Stimulated activated CD4-positive, alpha-beta T cell treated with anti-CD3 and anti-CD28 coated beads, Interleukin-1b, Interleukin-23, amount 100 ng/mL, for 1 hour (primary cell): ENCODE results near the gene TMC7.

Experiments
- DNase-seq, 2 donors: peaks; one replicate each; pipeline ENCODE4 v3.0.0-alpha.2; 2020; ENCODE audit warnings: low read depth in 2 of 2

TMC7 gene

DNA sequence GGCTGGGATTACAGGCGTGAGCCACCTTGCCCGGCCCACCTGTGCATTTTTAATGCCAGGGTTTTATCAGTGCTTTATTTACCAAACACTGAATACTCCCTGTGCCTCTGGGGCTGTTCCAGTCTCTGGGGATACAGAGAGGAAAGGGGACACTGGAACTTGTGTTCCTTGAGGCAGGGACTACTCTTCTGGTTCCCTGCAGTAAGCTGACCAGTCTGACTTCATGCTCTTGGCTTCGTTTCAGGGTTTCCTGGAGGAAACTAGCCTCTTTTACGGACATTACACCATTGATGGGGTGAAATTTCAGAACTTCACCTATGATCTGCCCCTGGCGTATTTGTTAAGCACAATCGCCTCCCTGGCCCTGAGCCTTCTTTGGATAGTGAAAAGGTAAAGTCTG is 46.2 kb downstream of the TMC7 start:
- no peak for DNase-seq

DNA sequence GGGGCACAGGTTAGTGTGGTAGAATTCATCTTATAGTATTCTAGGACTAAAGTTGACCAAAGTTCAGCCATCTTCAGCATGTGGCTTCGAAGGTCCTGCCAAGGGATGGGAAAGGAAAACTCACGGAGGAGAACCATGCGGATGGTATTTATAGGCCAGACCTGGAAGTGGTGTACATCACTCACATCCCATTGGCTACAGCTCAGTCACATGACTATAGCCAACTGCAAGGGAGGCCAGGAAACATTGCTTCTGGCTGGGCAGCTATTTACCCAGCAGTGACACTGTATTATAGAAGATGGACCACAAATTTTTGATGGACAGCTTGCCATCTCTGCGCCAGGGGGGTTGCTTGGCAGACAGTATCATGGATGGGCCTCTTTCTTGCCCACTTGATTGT is 48.0 kb downstream of the TMC7 start:
- DNase-seq, result no peak

DNA sequence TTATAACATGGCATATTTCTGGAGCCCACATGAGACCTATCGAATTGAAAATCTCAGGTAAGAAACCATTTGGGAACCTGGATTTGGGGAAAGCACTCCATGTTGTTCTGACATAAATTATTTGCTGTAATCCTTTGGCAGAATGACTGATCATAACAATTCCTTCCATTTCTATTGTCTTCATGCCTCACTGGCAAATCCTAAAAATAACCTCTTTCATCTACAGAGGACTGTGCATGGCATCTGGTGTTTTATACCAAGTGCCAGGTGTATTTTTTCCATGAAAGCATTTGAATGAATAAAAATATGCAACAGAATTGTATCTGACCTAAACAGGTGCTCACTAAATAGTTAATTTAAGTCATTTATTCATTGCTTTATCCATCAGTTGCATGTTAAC is 50.0 kb downstream of the TMC7 start:
- no peak for DNase-seq

DNA sequence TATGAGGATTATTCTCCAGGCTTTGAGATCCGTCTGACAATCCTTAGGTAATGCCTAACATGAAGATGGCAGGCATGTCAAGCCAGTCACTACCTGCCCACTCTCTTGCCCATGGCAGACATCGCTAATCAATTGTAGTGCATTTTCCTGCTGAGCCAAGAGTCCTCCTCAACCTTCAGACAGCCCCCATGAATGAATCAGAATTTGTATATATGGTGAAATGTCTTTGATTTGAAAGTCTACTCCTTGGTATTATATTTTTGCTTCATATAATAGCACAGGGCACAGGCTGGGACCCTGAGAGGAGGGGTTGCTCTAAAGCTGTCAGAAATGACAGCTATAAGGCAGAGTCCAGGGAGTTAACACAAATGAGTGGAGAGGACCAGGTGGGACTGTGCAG is 56.7 kb downstream of the TMC7 start:
- no peak for DNase-seq

DNA sequence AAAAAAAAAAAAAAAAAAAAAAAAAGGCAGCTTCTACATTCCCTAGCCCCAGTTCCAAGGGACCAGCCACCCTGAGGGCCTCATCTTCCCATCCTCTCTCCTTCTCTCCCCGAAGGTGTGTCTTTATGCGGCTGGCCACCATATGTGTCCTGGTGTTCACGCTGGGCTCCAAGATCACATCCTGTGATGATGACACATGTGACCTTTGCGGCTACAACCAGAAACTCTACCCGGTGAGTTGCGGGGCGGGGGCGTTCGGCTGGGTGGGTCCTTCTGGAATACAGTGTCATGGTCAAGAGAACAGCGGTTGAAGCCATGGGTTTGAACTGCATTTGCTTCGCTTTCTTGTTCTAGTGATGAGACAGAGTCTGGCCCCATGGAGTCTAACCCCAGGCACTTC is 61.0 kb downstream of the TMC7 start:
- DNase-seq, result no peak

DNA sequence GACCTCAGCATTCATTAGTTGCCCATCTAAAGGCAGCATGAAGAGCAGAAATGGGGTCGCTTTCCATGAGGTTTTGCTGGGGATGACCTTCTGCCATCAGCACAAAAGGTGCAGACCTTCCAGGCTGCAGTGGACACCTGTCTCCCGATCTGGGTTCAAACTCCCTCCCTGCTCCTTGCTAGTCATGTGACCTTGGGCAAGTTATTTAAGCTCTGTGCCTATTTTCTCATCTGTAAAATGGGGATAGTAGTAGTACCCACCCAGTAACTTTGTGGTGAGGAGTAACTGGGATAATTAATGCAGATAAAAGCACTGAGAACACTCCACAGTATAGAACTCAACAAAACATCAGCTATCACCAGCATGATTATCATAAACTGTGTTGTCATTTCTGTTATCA is 62.3 kb downstream of the TMC7 start:
- DNase-seq, result no peak

DNA sequence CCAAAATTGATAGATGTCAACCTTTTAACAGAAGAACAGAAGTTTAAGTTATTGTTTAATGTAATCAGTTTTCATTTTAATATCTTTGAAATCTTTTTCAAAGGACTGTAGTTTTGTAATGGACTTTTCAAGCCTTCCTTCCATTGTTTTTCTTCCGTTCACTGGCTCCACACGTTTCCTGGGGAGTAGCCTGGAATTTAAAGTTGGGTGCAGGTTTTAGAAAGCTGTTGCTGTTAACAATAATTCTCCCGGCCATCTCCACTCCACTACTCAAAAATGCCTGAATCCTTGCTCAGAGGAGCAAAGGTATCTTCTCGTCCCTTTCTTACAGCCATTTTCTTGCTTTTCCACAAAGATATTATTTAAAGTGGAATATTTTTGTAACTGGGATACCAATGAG is 79.0 kb downstream of the TMC7 start:
- no peak for DNase-seq

DNA sequence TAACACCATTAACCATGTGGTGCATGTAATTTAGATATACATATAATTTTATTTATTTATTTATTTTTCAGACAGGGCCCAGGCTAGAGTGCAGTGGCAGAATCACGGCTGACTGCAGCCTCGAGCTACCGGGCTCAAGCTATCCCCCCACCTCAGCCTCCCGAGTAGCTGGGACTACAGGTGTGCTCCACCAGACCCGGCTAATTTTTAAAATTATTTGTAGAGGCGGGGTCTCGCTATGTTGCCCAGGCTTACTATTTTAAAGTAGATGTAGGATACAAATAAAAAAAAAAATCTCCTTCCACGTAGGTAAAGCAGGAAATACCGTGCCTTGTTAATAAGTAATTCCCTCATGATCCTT is 83.2 kb downstream of the TMC7 start:
- DNase-seq, result no peak

DNA sequence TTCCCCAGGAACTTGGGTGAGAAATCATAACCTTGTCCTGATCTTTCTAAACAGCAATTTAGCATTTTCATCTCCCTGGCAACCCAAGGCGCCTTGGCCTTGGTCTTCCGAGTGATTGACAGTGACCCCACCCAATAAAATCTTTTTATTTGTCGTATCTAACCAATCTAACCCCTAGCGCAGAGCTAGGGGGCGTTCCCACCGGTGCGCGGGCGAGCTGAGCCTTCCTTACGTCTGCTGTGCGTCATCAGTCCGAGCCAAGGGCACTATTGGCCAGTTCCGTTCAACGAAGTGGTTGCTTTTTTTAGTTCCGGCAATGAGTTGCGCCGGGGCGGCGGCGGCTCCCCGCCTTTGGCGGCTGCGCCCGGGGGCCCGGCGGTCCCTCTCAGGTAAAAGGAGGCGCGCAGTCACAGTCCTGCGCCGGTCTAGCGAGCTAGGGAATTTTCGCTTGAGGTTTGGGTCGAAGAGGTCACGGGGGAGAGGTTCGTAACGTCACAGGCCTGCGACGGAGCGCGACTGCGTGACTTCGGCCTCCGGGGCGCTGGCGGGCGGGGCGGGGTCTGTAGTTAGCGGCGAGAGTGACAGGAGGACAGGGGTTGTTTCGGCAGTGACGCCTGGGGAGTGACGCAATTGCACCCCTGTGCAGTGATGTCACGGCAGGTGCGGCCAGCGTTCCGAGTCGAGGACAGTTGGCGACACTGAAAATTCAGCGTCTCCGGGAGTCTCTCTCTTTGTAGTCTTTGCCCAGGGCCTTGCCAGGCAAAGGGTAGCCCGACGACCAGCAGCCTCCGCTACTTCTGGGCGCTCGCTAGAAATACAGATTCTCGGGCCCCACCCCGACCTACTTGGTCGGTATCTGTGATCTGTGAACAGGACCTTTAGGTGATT is 83.9 kb downstream of the TMC7 start, which contains the start of gene COQ7:
Gene COQ7 (plus strand): TSS at position 266 of the 888 bp plus-strand sequence. CDS start 51 bp downstream, at position 317.
- DNase-seq, result peak; percentile 92 to 95

DNA sequence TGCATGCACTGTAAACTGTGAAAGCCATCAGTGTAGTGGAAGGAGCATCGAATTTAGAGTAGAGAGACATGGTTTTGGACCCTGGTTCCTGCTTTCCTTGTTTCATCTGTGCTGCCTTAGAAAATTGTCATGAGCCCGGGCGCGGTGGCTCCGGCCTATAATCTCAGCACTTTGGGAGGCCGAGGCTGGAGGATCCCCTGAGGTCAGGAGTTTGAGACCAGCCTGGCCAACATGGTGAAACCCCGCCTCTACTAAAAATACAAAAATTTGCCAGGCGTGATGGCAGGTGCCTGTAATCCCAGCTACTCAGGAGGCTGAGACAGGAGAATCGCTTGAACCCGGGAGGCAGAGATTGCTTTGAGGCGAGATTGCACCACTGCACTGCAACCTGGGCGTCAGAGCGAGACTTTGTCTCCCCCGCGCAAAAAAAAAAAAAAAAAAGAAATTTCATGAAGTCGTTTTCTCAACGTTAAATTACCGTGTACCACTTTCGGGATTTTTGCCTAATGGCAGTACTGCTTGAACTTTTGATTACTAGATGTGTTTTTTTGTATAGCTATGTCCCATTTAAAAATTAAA is 84.6 kb downstream of the TMC7 start:
- DNase-seq, result no peak

DNA sequence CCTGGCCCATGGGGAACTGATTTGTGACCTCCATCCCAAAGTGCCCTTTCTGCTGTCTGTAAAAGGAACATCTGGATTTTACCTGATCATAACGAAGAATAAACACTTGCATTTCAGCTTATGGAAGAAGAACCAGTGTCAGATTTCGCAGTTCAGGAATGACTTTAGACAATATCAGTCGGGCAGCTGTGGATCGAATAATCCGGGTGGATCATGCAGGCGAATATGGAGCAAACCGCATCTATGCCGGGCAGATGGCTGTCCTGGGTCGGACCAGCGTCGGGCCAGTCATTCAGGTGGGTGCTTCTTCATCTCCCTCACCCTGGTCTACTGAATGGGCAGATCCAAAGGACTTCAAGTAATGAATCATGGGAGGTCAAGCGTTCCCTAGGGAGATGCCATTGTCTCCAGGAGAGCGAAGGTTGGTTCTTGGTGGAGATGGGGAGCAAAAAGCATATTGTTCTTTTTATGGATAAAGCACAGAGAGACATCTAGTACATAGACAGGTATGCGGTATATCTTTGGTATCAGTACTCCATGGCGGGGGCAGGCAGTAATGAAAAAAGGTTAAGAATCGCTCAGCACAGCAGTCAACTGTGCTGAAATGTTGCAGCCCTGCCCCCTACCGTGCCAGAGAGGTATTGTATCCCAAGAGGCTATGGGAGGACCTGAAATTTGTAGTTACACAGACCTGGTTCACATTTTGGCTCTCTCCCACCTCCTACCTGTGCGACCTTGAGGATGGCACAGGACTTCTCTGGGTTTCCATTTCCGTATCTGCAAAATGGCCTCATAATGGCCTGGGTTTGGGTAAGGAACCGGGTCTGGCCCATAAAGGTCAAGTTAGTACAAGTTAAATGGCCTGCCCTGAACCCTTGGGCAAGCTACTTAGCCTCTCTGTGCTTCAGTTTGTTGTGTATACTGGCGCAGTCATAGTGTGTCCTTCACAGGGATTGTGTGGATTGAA is 88.4 kb downstream of the TMC7 start:
- peak; percentile 3 to 27 for DNase-seq

DNA sequence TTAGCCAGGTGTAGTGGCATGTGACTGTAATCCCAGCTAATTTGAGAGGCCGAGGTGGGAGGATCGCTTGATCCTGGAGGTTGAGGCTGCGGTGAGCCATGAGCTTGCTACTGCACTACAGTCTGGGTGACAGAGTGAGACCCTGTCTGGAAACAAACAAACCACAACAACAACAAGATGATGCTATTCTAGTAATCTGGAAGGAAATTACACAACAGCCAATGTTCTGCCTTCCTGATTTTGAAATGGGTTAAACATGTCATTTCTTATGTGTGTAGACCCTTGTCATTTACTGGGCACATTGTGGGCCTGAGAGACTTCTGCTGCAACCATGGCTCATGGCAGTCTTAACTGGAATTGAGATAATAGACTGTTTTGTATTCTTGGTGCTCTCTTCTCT is 89.6 kb downstream of the TMC7 start:
- DNase-seq, result no peak

DNA sequence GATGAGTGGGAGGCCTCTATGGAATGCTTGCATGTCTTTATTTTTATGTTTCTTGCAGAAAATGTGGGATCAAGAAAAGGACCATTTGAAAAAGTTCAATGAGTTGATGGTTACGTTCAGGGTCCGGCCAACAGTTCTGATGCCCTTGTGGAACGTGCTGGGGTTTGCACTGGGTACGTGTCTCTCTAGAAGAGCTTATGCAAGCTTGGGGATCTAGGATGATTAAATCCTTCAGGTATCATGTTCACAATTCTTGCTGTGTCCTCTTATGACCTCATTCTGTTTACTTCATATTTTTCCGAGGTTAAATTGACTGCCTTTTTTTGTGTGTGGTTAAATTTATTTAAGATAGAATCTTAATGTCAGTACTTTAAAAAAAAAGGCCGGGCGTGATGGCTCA is 90.1 kb downstream of the TMC7 start:
- DNase-seq, result no peak

DNA sequence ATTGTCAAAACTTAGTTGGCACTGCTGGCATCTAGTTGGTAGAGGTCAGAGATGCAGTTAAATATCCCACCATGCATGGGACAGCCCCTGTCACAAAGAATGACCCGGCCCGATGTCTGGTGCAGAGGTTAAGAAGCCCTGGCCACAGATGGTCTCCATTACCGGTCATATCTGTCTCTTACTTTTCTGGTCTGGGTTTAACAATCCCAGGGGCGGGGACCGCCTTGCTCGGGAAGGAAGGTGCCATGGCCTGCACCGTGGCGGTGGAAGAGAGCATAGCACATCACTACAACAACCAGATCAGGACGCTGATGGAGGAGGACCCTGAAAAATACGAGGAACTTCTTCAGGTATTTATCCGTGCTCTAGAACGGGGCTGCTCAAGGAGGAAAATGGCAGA is 91.8 kb downstream of the TMC7 start:
- DNase-seq, result no peak

DNA sequence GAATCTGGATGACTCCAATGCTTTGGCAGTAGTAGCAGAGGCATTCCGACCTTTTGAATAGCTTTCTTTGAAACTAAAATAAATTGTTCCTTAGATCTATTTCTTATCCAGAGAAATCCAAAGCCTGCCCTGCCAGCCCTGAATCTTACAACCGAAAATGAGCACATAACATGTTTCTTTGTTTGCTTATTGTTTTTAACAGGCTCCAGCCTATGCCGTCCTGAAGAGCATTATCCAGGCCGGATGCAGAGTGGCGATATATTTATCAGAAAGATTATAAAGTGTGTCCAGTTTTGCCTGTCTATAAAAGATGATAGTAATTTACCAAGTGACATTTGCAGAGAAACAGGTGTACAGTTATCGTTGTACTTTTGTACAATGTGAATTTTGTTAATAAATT is 94.1 kb downstream of the TMC7 start:
- DNase-seq, result no peak

DNA sequence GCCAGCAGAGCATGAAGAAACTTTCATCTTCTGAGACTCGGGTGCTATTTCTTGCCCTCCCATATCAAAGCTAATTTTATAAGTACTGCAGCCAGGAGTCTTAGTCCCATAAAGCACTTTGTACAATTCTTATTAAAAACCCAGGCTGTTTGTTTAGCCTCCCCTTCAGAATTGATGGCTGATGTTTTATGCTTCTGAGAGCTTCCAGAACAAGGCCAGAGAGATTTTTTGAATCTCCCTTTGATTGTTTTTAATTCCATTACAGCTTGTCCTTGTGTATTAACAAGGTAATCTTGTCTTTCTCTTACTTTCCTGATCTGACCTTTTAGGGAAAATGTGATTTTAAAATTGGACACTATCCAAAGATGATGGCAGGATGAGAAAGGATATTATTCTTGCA is 99.9 kb downstream of the TMC7 start:
- DNase-seq, result no peak

DNA sequence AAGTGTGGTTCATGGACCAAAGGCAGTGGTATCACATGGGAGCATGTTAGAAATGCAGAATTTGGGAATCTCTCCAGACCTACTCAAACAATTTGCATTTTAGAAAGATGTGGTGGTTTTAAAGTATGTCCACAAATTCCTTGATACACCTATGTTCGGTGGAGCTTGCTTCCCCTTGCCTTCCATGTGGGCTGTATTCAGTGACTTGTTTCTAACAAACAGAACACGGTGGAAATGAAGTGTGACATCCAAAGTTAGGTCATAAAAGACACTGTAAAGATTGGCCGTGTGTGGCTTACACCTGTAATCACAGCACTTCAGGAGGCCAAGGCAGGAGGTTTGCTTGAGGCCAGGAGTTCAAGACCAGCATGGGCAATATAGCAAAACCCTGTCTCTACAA is 100.4 kb downstream of the TMC7 start:
- no peak for DNase-seq

DNA sequence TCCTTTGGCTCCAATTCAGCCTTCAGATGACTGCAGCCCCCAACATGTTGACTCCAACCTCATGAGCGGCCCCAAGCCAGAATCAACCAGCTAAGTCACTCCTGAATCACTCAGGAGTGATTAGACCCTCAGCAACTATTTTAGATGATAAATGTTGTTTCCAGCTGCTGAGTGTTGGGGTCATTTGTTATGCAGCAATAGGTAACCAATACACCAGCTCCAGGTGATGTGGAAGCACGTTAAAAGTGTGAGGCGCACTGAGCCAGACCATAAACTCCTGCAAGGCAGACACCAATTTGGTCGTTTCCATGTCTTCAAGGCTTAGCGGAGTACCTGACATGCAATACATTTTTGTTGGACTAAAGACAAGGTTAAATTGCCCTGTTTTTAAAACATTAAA is 101.1 kb downstream of the TMC7 start:
- no peak for DNase-seq

DNA sequence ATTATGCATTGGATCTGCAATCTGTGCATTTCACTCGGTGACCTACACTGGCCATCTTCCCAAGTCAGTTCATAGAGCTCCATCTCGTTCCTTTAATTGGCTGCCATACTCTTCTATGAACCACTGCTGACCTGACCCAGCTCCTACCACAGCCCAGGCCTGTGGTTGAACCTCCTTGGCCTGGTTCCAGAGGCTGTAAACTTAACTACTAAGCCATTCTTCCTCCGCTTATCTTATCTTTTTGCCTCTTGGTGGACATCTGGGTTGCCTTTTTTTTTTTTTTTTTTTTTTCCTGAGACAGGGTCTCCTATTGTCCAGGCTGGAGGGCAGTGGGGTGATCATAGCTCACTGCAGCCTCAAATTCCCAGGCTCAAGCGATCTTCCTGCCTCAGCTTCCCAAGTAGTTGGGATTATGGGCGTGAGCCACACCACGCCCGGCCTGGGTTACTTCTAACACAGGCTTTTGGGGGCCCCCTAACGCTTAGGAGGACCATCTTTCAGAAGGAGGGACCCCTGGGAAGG is 102.0 kb downstream of the TMC7 start:
- no peak for DNase-seq

DNA sequence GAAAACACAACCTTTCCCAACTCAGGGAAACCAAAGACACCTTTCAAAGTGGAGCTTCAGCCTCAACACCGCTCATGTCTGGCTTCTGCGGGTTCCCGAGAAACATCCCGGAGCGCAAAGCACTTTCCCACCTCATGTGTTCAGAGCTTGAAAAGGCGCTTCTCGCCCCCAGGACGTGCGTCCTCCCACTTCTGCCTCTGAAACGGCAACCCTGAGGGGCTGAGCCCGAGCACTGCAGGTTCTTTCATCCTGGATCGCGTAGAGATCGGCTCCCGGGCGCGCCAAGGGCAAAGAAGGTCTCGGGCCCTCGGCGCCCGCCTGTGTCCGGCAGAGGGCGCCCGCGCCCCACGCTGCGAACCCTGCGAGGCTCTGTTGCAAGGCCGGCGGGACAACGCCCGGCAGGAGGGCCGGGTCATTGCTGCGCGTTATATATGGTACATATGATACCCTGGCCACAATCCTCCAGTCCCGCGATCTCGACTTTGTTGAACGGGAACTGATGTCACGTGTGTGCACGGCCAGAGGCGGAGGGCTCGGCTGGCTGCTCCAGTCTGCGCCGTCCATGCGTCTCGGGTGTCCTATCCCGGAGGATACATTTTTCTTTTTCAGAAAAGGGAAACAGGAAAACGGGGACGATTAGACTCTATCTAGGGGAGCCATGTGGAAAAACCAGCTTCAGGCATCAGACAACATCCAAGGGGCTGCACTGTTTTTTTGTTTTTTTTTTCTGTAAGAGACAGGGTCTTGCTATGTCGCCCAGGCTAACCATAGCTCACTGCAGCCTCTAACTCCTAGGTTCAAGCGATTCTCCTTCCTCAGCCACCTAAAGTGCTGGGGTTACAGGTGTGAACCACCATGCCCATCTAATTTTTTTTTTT is 102.8 kb downstream of the TMC7 start:
- peak; percentile 30 to 64 for DNase-seq

DNA sequence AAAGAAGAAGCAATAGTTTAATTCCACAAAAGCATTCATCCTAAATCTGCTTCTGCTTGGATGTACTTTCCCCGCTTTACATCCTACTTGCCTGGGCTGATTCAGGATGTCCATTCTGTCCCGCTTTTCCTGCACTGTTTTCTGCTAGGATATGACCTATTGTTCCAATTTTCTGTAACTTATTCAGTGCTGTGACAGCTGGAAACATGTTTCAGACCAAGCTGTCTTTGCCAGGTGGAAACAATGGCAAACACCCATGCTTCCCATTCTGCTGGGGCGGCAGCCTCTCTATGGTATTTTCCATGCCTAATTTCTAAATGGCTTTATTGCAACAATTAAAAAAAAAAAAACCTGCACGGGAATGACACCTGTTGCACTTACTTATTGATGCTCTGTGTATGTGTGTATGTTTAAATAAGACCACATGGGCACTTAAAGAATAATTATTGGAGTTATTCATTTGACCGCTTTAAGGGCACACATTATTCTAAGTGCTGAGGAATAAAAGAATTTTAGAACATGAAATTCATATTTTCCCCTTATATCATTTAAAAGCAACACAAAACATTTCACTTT is 104.7 kb downstream of the TMC7 start:
- DNase-seq, result no peak
